IPS-NIHi7 (cell line): ENCODE data around the gene CAMTA1.

Source experiments
- DNase-seq: peaks from one replicate; pipeline ENCODE4 v3.0.0; 2012; ENCODE audit warnings: mixed read lengths; ENCODE audit errors: extremely low spot score

Gene CAMTA1

DNA sequence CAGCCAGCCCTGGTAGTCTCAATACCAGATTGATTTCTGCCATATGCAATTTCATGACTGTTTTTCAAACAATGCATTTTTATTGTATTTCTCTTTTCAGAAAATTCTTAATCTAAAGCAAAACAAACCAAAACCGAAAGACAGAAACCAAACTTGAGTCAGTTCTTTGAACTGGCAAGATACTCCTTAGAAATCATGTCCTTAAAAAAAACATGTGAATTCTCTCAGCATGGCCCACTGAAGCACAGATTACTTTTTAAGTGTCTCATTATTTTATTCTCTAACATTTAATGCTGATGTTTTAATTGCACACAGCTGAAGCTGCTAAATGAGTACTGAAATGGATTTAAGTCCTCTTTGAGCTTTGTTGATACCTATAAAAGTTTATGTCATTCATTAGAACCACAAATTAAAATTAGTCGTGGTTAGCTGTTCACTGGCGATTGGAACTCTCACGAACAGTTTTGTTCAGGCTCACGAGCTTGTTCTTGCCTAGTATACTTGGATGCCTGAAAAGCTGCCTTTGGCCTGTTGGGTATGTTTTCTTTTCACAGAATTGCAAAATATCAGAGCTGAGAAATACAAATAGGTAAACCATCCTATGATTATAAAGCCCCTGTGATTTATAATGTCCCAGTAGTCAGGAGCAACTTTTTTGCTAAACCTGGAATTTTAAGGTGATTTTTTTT lies 87.5 kb downstream of the CAMTA1 start:
- no peak for DNase-seq

DNA sequence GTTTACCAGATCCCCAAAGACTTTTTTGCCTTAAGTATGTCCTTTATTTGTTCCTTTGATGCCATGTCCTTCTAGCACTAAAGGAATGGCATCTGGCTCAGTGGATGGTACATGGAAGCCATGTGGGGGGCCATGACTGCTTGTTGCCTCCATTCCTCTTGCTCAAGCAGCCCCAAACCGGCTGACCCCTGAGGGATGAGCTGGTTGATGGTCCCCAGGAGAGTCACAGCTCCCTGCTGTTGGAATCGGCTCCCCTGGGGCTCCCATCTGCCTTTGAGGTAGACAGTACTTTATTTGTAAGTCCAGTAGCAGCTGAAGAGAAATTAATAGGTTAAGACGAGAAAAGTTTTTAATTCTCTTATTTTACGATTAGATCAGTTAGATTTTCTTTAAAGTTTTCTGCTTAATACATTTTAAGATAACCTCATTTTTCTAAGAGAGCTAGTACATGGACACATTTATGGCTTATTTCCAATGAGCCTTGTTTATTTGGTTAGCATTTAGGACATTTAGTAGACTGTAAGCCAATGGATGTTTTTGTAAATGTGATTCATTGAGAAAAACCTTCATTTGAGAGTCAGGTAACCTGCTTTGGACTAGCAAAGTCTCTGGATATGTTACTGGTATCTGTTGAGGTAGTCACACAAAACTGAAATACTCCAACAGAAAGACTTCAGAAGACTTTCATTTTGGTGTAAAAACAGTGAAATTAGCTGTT lies 88.2 kb downstream of the CAMTA1 start:
- no peak for DNase-seq

DNA sequence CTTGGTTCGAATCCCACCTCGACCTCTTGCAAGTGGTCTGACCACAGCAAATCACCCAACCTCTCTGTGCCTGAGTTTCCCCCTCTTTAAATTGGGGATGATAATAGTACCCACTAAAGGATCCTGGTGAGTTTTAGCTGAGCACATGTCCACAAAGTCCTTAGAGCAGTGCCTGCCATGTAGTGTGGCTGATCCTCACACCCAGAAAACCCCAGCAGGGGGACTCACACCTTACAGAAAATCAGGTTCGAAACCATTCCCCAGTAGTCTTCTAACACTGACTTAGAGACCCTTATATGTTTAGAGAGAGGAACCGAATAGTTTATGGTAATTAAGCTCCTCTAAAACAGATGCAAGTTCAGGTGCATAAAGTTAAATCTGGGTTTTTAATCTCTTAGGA lies 89.0 kb downstream of the CAMTA1 start:
- DNase-seq: no peak

DNA sequence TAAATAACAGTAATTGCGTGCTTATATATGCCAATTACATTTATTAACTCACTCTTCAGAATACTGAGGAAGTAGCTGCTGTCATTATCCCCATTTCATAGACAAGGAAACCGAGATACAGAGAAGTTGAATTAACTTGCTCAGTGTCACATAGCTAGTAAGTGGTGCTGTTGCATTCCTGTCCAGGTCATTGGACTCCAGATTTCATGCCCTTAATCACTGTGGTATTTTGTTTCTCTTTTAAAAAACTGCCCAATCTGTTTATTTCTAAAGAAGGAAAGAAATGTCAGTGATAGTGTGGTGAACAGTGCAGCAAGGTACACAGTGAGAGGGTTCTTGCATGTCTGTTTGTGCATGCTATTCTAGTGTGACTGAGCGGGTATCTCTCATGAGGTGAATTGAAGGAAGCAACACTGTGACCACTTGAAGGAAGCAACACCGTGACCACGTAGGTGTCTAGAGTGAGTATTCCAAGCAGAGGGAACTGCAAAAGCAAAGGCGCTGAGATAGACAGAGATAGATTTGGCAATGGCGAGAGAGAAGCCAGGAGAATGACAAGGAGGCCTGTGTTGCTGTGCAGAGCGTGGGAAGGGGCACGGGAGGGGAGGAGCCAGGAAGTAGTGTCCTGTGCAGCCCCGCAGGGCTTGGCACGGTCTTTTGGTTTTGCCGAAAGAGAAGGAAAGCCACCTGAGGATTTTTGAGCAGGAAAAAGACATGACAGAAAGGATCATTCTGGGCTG lies 95.9 kb downstream of the CAMTA1 start:
- no peak for DNase-seq

DNA sequence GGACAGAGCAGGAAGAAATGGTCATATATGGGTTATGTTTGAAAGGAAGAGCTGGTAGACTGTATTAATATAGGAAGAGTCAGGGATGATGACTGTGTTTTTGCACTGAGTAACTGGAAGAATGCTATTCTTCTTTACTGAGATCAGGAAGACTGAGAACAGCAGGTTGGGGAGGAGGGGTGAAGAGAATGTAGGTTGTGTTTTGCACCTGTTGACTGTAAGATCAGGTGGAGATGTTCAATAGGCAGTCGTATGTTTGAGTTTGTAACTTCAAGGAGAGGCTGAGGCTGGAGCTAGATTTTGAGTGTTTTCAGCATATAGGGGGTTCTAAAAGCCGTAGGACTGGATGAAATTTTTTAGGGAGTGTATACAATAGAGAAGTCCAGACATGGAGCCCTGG lies 97.2 kb downstream of the CAMTA1 start:
- no peak for DNase-seq

DNA sequence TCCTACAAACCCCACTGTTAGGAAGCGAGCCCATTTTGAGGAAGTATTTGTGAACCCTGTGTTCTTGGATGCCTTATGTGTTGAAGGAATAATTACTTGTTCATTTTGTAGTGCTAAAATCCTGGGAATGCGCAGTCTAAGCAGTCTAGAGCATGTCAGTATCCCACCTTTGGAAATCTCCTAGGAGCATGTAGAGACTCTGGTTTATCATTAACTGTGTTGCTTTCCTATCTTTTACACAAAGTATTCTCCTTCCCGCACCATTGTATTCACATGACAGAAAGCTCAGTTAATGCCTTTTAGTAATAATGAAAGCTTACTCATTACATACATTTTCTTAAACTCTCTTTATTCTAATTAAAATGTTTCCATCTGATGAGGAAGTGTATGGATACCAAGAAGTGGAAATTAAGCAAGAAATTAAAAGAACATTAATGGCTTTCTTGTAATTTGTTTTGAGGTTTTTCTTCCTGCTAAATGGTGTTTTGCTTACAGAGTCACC lies 99.4 kb downstream of the CAMTA1 start:
- DNase-seq: no peak

DNA sequence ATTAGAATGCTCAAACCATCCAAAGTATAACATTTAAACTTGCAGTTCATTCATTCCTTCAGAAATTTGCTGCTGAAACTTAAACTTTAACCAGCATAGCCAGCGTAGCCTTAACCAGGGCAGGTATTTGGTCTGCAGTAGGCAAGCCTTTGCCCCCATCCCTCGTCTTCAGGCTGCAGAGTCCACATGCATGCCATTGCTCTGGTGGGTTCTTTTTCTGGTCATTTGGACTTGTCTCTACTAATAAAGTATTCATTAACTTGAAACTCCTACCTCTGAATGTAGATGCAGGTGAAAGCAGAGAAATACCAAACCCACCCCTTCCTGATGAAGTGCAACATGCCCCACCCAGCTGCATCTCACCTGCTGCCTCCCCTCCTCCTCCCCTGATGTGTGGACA lies 100.2 kb downstream of the CAMTA1 start:
- no peak for DNase-seq

DNA sequence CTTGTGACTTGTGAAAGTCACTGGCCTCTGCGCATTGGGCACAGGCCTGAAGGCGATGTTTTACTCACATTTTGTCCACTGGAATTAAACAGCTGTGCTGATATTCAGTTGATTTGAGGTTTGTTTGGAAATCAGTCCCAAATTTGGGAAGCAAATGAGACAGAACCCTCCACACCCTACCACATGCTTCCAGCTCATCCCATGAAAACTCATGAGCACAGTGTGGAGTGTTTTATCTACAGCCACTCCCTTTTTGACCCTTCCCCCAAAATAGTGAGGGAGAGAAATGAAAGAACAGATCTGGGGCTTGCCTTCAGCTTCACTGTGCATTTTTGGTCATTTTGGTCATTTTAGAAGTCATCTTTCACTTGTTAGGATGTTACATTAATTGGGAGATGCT lies 101.3 kb downstream of the CAMTA1 start:
- no peak for DNase-seq

DNA sequence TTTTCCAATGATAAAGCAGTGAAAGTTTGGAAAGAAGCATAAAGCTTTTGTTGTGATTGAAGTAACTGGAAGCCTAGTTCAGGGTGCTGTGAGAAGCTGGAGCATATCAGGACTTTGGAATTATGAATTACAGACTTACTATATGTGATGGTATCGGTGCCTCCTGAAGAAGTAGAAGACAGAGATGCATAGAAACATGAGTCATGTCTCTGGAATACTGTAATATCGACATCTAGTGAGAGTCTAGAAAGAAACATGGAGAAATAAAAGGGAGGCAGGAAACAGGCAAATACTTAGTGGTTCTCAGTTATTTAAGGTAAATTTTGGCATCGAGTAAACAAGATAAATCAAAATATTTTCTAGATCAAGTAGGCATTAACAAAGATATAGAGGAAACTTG lies 103.0 kb downstream of the CAMTA1 start:
- no peak for DNase-seq

DNA sequence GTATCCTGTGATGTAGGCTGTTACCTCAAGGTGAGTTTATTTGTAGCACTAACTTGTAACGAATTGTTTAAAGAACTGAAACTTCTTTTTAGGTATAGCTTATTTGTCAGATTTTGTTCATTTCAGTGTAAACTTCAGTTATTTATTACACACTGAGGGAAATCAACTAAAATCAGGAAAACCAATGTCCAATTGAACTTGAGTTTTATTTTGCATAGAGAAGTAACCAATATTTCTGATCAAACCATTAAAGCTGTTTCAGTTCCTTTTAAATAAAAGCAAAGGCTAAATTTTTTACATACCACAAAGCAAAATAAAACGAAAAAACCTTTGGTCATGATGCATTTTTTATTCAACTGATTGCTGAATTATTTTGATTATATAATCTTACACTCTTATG lies 103.6 kb downstream of the CAMTA1 start:
- no peak for DNase-seq

DNA sequence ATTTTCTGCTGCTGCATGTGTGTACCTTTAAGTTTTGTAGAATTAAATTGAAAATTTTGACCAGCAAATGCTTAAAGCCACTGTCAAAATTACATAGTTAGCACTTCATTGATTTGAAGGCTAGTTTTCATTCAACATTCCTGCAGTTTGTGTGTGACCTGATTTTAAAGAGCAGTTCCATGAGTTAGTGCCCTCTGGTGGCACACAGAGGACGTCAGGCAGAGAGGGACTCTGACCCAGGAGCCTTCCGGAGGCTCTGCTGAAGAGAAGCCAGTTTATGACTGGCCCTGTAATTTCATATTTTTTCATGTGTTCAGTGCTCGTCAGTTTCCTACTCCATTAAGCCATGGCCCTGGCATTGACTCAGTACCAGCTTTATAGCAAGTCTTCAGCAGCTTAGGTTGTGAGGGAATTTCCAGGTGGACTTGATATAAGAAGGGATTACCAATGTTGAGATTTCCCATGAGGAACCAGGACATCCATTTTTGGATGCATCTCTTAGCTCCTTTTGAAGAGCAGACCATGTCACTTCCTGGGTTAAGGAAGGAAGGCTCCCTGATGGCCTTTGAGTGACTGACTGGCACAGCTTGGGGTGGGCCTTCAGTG lies 104.7 kb downstream of the CAMTA1 start:
- DNase-seq: peak; percentile 69

DNA sequence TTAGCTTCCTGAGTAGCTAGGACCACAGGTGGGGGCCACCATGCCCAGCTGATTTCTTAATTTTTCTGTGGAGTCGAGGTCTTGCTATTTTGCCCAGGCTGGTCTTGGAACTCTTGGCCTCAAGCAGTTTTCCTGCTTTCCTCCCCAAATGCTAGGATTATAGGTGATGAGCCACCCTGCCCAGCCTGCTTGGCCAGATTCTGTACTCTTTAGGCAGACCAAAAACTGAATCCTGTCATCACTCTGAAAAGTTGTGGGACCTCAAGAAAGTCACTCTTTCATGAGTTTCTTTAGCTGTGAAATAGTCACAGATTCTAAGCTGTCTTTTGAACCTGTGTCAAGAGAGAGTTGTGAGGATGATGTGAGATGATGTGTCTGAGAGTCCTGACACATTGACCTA lies 105.4 kb downstream of the CAMTA1 start:
- no peak for DNase-seq

DNA sequence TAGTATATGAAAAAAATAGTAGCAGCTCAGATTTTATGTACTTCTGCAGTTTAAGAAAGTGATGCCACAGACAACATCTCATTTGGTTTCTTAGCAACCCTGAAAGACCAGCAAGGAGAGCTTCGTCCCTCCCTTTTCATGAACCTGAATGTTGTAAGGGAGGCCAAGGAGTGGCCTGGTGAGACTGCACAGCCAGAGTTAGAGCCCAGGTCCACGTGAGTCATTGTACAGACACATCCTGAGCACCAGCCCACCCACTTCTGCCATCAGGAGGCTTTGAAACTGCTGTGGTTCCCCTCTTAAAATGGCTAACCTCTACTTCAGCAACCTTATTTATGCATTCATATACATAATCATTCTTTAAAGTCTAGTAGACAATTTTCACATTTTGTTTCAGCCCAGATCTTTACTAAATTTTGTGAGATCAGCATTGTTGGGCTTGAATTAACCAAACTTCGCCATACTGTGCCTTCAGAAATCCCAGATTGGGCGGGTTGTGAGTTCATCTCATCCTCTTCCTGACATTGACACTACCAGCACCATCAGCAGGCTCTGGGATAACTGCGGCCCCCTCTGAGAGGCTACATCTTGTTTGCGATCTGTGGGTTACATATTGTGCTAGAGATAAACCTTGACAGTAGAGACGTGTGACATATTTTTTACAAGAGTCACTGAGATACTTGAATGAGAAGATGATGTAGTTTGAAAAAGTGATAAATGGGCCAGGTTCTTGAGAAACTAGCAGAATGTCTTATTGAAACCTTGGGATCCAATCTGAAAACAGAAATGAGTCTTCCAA lies 106.7 kb downstream of the CAMTA1 start:
- DNase-seq: no peak

DNA sequence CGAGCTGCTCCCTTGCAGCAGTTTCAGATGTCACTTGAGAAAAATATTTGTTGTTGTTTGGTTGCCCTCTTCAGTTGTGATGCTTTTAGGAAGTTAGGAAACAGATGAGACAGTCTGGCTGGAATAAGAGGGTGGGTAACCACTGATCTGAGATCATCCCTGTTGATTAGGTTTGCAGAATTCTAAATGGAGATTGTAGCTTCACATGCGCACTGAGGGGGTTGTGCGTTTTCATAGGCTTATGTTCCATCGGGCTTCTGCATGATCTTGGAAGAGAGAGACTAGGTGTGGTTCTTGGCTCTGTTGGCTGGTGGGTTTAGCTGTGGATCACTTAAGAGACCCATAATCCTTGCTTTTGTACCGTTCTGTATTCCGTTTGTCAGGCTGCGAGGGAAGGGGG lies 108.1 kb downstream of the CAMTA1 start:
- DNase-seq: no peak

DNA sequence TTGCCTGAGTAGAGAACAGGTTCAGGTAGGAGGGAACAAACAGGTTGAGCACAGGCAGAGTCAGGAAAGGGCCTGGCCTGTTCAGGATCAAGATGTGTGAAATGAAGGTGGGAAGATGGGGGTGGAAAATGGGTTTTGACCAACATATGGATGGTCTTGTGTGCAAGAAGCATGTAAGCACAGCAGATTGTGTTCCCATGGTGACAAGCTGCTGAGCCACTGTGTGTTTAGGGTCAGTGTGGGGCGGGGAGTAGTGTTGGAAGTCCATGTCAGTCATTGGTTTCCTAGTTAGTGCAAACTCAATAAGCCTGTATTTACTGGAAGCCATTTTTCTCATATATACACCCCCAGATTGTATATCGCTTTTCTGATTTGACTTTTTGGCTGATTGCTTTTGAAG lies 111.9 kb downstream of the CAMTA1 start:
- no peak for DNase-seq

DNA sequence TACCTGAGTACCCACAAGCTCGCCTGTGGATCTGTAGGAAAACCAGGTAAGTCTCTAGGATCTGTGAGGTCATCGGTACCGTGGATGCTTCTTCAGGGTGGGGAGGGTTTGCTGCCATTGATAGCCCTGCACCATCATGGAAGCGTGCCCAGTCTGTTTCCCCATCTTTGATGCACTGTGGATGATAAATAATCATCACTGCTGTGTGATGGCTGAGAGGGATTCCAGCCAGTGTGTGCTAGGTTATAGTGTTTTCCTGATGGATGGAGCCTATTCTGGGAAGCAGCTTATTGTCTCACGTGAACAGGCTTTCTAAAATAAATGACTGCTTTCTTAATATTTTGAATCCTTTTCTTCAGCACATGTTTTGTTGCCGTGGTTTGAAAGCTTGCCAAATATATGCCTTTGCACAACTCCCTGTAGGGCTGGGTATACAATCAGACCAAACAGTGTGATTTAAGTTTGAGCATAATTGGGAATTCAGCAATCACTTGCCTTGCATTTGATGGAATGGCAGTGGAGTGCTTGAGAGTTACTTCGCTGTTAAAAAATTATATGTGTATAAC lies 113.8 kb downstream of the CAMTA1 start:
- DNase-seq: no peak

DNA sequence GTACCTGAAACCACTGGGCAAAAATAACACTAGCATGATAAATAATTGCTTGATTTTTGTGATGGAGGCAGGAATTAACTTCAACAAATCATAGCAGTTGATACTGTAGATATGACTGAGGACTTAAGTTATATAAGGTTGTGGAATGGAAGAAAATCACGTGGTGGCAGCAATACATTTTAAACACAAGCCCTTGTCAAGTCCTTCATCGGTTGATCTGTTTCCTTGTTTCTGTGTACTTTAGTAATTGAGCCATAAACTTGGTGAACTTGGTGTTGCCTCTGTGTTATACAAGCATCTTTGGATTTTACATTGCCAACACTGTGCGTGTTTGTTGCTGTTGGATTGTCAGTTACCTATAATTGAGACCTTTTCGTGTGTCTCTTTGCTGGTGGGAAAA lies 114.4 kb downstream of the CAMTA1 start:
- DNase-seq: no peak

DNA sequence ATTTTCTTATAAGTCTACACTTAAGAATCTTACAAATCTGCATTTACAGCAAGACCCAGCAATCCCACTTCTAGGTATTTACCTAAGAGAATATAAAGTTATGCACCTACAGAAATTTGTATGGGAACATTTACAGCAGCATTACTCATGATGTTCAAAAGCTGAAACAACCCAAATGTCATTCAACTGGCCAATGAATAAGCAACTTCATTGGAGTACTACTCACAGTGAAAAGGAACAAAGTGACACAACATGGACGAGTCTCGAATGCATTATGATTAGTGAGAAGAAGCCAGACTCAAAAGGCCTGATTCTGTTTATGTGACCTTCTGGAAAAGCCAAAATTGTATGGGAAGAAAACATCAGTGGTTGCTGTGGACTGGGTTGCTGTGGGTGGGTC lies 116.9 kb downstream of the CAMTA1 start:
- no peak for DNase-seq

DNA sequence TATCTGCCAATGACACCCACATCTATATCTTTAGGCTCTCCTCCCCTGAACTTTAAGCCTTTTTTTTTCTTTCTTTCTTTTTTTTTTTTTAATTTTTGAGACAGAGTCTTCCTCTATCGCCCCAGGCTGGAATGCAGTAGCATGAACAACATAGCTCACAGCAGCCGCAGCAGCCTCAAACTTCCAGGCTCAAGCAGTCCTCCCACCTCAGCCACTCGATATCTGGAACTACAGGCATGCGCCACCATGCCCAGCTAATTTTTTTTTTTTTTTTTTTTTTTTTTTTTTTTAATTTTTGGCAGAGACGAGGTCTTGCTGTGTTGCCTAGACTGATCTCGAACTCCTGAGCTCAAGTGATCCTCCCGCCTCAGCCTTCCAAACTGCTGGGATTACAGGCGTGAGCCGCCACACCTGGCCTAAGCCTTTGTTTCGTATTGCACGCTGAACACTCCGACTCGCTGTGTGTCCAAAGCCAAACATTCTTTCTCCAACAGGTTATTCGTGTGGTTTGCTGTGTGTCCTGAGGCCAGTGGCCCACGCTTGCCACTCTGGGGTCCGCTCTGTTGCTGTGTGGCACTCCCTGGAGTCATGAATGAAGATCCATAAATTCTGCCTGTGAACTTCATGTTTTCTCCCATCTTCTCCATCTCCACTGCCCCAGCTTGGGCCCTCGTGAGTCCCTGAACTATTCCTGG lies 119.4 kb downstream of the CAMTA1 start:
- no peak for DNase-seq

DNA sequence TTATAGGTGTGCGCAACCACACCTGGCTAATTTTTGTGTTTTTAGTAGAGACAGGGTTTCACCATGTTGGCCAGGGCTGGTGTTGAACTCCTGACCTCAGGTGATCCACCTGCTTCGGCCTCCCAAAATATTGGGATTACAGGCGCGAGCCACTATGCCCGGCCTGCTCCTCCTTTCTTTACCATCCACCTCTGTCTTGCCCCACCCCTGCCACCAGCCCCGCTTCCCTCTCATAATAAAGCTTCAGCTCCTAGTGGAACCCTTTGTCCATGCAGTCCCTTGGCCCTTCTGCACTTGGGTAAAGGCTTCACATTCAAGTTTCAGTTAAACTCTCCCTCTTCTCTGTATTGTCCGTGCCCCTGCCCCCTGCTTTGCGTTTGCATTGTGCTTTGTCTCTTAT lies 120.1 kb downstream of the CAMTA1 start:
- no peak for DNase-seq

DNA sequence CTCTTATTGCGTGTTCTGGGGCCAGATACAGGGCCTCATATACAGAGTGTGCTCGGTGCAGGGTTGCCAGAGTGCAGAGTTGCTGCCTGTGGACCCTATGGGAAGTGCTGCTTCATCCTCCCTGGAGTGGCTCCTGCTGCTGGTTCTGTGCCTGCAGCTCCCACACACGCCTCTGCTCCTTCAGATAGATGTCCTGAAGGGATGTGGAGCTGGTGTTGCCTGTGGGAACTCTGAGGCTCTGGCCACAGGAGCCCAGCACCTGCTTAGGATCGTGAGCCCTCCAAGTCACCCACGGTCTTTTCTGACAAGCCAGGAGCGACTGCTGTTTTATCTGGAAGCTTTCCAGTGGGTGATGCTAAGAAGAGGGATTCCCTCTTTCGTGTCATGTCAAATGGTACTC lies 120.5 kb downstream of the CAMTA1 start:
- DNase-seq: no peak
